Hematopoietic multipotent progenitor cell (in vitro differentiated cells): ENCODE measurements around the gene C1QTNF6. TPM values are rescaled to one million over a fixed set of nuclear protein-coding genes. Genes with fewer than 3 reads are reported as not detected.

Source experiments
- small RNA-seq: library from RNA; depleted of rRNA; stranded (forward); fragments of <200 nt; gene quantifications from one replicate; pipeline ENCODE3, GENCODE V24; 2012
- total RNA-seq: library from RNA; depleted of rRNA; stranded (reverse); fragments of >200 nt; gene quantifications from one replicate; pipeline ENCODE4 v1.2.3, GENCODE V29; 2012

The C1QTNF6 gene
- total RNA-seq, 1 donor: 1.6 TPM

Small RNAs within 50 kb of the gene (small RNA-seq; reads per million reads assigned to genes)
- not detected for gene Z82188.1

Other genes with a start within 250 kb of the C1QTNF6 start
- 35.0 TPM for gene TST, start 168.8 kb downstream of the C1QTNF6 start, total RNA-seq
- gene MPST, start 168.5 kb downstream of the C1QTNF6 start, total RNA-seq: 125 TPM
- gene KCTD17, start 136.5 kb downstream of the C1QTNF6 start, total RNA-seq: 12.9 TPM
- not detected for gene TMPRSS6, start 78.5 kb downstream of the C1QTNF6 start, total RNA-seq
- 0.27 TPM for gene IL2RB, start 38.3 kb downstream of the C1QTNF6 start, total RNA-seq
- gene SSTR3, start 24.2 kb upstream of the C1QTNF6 start, total RNA-seq: under 0.01 TPM
- gene RAC2, start 56.0 kb upstream of the C1QTNF6 start, total RNA-seq: 399 TPM
- gene CYTH4, start 94.3 kb upstream of the C1QTNF6 start, total RNA-seq: 65.7 TPM
- under 0.01 TPM for gene ELFN2, start 239.2 kb upstream of the C1QTNF6 start, total RNA-seq